ENCODE results near the gene DBNDD2. TPM values are rescaled to one million over a fixed set of nuclear protein-coding genes. Genes with fewer than 3 reads are reported as not detected.

The DBNDD2 gene
- total RNA-seq, 1 experiment from 2014 or later = 38.6 TPM

DNA sequence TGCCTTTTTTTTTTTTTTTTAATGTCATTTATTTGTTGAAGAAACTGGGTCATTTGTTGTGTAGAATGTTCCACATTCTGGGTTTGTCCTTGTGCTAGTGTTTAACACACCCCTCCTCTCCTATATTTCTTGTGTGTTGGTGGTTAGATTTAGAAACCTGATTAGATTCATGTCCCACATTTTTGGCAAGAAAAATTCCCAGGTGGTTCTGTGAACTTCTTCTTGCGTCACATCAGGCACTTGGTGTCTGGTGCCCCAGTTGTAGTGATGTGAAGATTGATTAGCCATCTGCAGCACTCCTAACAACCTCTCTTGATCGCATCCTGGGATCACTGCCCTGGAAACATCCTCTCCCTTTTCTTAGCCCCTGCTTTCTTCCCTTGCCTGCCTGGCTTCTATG is 15.6 kb downstream of the DBNDD2 start:
- POLR2A ChIA-PET (ENCODE audit: low non-redundant PET) = no interaction called here
- Histone ChIP-seq H3K36me3 (ENCODE audit: insufficient read depth, low read length, poor library complexity, severe bottlenecking) (peaks cover 38% of the 10 kb centered on the region), H3K27ac (ENCODE audit: low read depth, low read length, poor library complexity, severe bottlenecking) (no peak overlapping the region), H3K27me3 (replicated peaks; ENCODE audit: insufficient read depth, low read depth, low read length, poor library complexity) (no peaks in the 10 kb centered on the region), H3K9me3 (ENCODE audit: low read depth, low read length, poor library complexity, severe bottlenecking) (no peaks in the 10 kb centered on the region), H3K4me1 (ENCODE audit: insufficient read depth, low read length, poor library complexity, severe bottlenecking) (no peaks in the 10 kb centered on the region), H3K4me3 (ENCODE audit: low read depth, low read length, poor library complexity, severe bottlenecking) (no peak overlapping the region)
- CTCF ChIA-PET = no interaction called here
- intact Hi-C loops (cut with micrococcal nuclease; ENCODE audit: unreplicated experiment) = no loop called here
- DNase-seq (ENCODE audit: low spot score) = no peak
- BruUV-seq (replicated peaks) = no TSS peak
- TF ChIP-seq, protein P1, sequence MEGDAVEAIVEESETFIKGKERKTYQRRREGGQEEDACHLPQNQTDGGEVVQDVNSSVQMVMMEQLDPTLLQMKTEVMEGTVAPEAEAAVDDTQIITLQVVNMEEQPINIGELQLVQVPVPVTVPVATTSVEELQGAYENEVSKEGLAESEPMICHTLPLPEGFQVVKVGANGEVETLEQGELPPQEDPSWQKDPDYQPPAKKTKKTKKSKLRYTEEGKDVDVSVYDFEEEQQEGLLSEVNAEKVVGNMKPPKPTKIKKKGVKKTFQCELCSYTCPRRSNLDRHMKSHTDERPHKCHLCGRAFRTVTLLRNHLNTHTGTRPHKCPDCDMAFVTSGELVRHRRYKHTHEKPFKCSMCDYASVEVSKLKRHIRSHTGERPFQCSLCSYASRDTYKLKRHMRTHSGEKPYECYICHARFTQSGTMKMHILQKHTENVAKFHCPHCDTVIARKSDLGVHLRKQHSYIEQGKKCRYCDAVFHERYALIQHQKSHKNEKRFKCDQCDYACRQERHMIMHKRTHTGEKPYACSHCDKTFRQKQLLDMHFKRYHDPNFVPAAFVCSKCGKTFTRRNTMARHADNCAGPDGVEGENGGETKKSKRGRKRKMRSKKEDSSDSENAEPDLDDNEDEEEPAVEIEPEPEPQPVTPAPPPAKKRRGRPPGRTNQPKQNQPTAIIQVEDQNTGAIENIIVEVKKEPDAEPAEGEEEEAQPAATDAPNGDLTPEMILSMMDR (conservative IDR thresholded peaks at IDR 0.05; ENCODE audit: low read depth, low read length) = no peak
- TF ChIP-seq EZH2 (IDR thresholded peaks at IDR 0.05; ENCODE audit: borderline replicate concordance, low read depth, low read length, poor library complexity, severe bottlenecking) = no peak

DNA sequence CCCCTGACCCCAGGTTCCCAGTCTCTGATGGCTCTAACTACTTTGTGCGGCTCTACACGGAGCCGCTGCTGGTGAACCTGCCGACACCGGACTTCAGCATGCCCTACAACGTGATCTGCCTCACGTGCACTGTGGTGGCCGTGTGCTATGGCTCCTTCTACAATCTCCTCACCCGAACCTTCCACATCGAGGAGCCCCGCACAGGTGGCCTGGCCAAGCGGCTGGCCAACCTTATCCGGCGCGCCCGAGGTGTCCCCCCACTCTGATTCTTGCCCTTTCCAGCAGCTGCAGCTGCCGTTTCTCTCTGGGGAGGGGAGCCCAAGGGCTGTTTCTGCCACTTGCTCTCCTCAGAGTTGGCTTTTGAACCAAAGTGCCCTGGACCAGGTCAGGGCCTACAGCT is 17.5 kb downstream of the DBNDD2 start:
- DNase-seq (ENCODE audit: low spot score) = no peak
- CTCF ChIA-PET = no interaction called here
- Histone ChIP-seq H3K36me3 (ENCODE audit: insufficient read depth, low read length, poor library complexity, severe bottlenecking) (peaks cover 30% of the 10 kb centered on the region), H3K4me3 (ENCODE audit: low read depth, low read length, poor library complexity, severe bottlenecking) (no peak overlapping the region), H3K9me3 (ENCODE audit: low read depth, low read length, poor library complexity, severe bottlenecking) (no peaks in the 10 kb centered on the region), H3K4me1 (ENCODE audit: insufficient read depth, low read length, poor library complexity, severe bottlenecking) (no peaks in the 10 kb centered on the region), H3K27ac (ENCODE audit: low read depth, low read length, poor library complexity, severe bottlenecking) (no peak overlapping the region), H3K27me3 (replicated peaks; ENCODE audit: insufficient read depth, low read depth, low read length, poor library complexity) (no peaks in the 10 kb centered on the region)
- BruUV-seq (replicated peaks) = TSS peak; percentile 35
- POLR2A ChIA-PET (ENCODE audit: low non-redundant PET) = no interaction called here
- intact Hi-C loops (cut with micrococcal nuclease; ENCODE audit: unreplicated experiment) = no loop called here
- TF ChIP-seq, protein P1 (conservative IDR thresholded peaks at IDR 0.05; ENCODE audit: low read depth, low read length) = no peak
- no peak for TF ChIP-seq EZH2 (IDR thresholded peaks at IDR 0.05; ENCODE audit: borderline replicate concordance, low read depth, low read length, poor library complexity, severe bottlenecking)

DNA sequence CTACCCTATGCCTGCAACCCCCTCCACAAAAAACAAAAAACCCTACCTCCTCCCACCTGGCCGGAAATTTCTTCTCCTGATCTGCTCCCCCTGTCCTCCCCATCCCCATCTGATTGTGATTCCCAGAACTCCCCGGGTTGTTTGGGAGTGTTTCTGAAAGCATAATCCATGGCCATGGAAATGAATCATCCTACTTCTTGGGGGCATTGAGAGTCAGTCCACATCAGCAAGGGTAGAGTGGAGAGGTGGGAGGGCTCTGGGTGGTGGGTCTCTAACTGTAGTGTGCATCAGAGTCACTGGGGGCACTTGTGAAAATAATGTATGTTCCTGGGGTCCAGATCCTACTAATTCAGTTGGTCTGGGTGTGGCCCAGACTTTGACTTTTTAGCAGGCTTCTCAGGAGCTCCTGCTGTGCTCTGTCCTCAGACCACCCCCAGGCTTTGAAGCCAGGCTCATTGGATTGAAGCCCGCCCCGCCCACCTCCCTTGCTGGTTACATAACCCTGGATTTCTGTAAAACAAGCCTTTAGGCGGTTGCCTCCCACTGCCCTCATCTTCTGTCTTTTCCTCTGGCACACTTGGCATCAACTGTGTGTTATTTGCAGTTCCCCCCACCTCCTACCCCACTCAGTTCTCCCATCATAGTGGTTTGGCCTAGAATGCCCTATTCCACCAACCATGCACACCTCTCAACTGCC is 18.4 kb downstream of the DBNDD2 start:
- Histone ChIP-seq H3K4me3 (ENCODE audit: low read depth, low read length, poor library complexity, severe bottlenecking) (no peak overlapping the region), H3K36me3 (ENCODE audit: insufficient read depth, low read length, poor library complexity, severe bottlenecking) (peaks cover 21% of the 10 kb centered on the region), H3K9me3 (ENCODE audit: low read depth, low read length, poor library complexity, severe bottlenecking) (no peaks in the 10 kb centered on the region), H3K27ac (ENCODE audit: low read depth, low read length, poor library complexity, severe bottlenecking) (no peak overlapping the region), H3K27me3 (replicated peaks; ENCODE audit: insufficient read depth, low read depth, low read length, poor library complexity) (no peaks in the 10 kb centered on the region), H3K4me1 (ENCODE audit: insufficient read depth, low read length, poor library complexity, severe bottlenecking) (no peaks in the 10 kb centered on the region)
- TF ChIP-seq, protein P1 (conservative IDR thresholded peaks at IDR 0.05; ENCODE audit: low read depth, low read length) = no peak
- TF ChIP-seq EZH2 (IDR thresholded peaks at IDR 0.05; ENCODE audit: borderline replicate concordance, low read depth, low read length, poor library complexity, severe bottlenecking) = no peak
- no TSS peak for BruUV-seq (replicated peaks)
- intact Hi-C loops (cut with micrococcal nuclease; ENCODE audit: unreplicated experiment) = no loop called here
- POLR2A ChIA-PET (ENCODE audit: low non-redundant PET) = no interaction called here
- CTCF ChIA-PET = no interaction called here
- no peak for DNase-seq (ENCODE audit: low spot score)
